Mucosa of rectum (tissue), 2 donors: ENCODE measurements around the gene TTC33.

ENCODE experiments used
- H3K27ac ChIP-seq, 2 donors: one replicate each; pipeline ENCODE4 v1.7.0; 2013; ENCODE audit warnings: inconsistent platforms in 2 of 2, low read depth in 2 of 2, low read length in 2 of 2
- H3K27me3 ChIP-seq, 2 donors: one replicate each; pipeline ENCODE4 v1.7.0; 2013; ENCODE audit warnings: low read length in 2 of 2; ENCODE audit not compliant: control insufficient read depth in 2 of 2, insufficient read depth in 2 of 2
- H3K36me3 ChIP-seq, 2 donors: one replicate each; pipeline ENCODE4 v1.7.0; 2013; ENCODE audit warnings: low read length in 2 of 2; ENCODE audit not compliant: control insufficient read depth in 2 of 2, insufficient read depth in 2 of 2
- H3K4me1 ChIP-seq, 2 donors: one replicate each; pipeline ENCODE4 v1.7.0; 2013; ENCODE audit warnings: low read length in 2 of 2, mild to moderate bottlenecking in 1 of 2; ENCODE audit not compliant: control insufficient read depth in 2 of 2, insufficient read depth in 2 of 2
- H3K4me3 ChIP-seq, 2 donors: one replicate each; pipeline ENCODE4 v1.7.0; 2013; ENCODE audit warnings: low read length in 2 of 2
- H3K9ac ChIP-seq, 2 donors: one replicate each; pipeline ENCODE4 v1.7.0; 2013; ENCODE audit warnings: low read length in 2 of 2, low read depth in 1 of 2, mild to moderate bottlenecking in 1 of 2
- H3K9me3 ChIP-seq, 2 donors: one replicate each; pipeline ENCODE4 v1.7.0; 2013; ENCODE audit warnings: low read length in 2 of 2; ENCODE audit not compliant: control insufficient read depth in 2 of 2
- donor health status: healthy.
- donor health status: Normal muscosa, but diverticular disease.

The TTC33 gene

GRCh38 chr5:40694433-40694832, 61.3 kb downstream of the TTC33 start:
- H3K27ac ChIP-seq, result no peak overlapping the region
- H3K36me3 ChIP-seq, result peaks cover 24 to 32% of the 10 kb centered on the region in 2 donors
- H3K27me3 ChIP-seq, result no peaks in the 10 kb centered on the region
- no peak overlapping the region for H3K4me3 ChIP-seq
- H3K9me3 ChIP-seq, result no peaks in the 10 kb centered on the region
- H3K9ac ChIP-seq, result no peak overlapping the region
- H3K4me1 ChIP-seq, result peaks cover 2 to 4% of the 10 kb centered on the region in 2 donors

GRCh38 chr5:40691894-40692293, 63.9 kb downstream of the TTC33 start:
- peaks cover 24 to 32% of the 10 kb centered on the region in 2 donors for H3K36me3 ChIP-seq

GRCh38 chr5:40690267-40690666, 65.5 kb downstream of the TTC33 start:
- H3K27ac ChIP-seq, result no peak overlapping the region
- H3K27me3 ChIP-seq, result no peaks in the 10 kb centered on the region
- H3K9me3 ChIP-seq, result no peaks in the 10 kb centered on the region
- H3K4me3 ChIP-seq, result no peak overlapping the region
- no peak overlapping the region for H3K9ac ChIP-seq
- peaks cover 15 to 16% of the 10 kb centered on the region in 2 donors for H3K4me1 ChIP-seq
- H3K36me3 ChIP-seq, result peaks cover 29% of the 10 kb centered on the region in 2 donors

More at GRCh38 chr5:40691894-40692293, 63.9 kb downstream of the TTC33 start:
- no peak overlapping the region for H3K4me3 ChIP-seq
- no peak overlapping the region for H3K27ac ChIP-seq
- no peaks in the 10 kb centered on the region for H3K9me3 ChIP-seq
- no peaks in the 10 kb centered on the region for H3K27me3 ChIP-seq
- no peak overlapping the region for H3K9ac ChIP-seq
- peaks cover 10 to 15% of the 10 kb centered on the region in 2 donors for H3K4me1 ChIP-seq

GRCh38 chr5:40689438-40689837, 66.3 kb downstream of the TTC33 start:
- Histone ChIP-seq H3K9me3 (no peaks in the 10 kb centered on the region), H3K4me1 (peaks cover 18 to 24% of the 10 kb centered on the region in 2 donors), H3K4me3 (peak overlapping the region in 1 of 2 donors; percentile 7), H3K27ac (no peak overlapping the region), H3K36me3 (peaks cover 27 to 29% of the 10 kb centered on the region in 2 donors), H3K27me3 (no peaks in the 10 kb centered on the region), H3K9ac (no peak overlapping the region)

- Histone ChIP-seq H3K9me3 (no peaks in the 10 kb centered on the region), H3K4me1 (peaks cover 18 to 24% of the 10 kb centered on the region in 2 donors), H3K27ac (no peak overlapping the region), H3K36me3 (peaks cover 24 to 27% of the 10 kb centered on the region in 2 donors), H3K27me3 (no peaks in the 10 kb centered on the region), H3K9ac (no peak overlapping the region), H3K4me3 (no peak overlapping the region)
Measured at GRCh38 chr5:40688996-40689395, 66.8 kb downstream of the TTC33 start.

GRCh38 chr5:40688127-40688761, 67.5 kb downstream of the TTC33 start:
- Histone ChIP-seq H3K9ac (peak overlapping the region in 1 of 2 donors; percentile 9), H3K27me3 (no peaks in the 10 kb centered on the region), H3K27ac (peak overlapping the region in 1 of 2 donors; percentile 26), H3K4me3 (peak overlapping the region in 1 of 2 donors; percentile 35), H3K4me1 (peaks cover 18 to 24% of the 10 kb centered on the region in 2 donors), H3K36me3 (peaks cover 21 to 23% of the 10 kb centered on the region in 2 donors), H3K9me3 (no peaks in the 10 kb centered on the region)

- Histone ChIP-seq H3K9me3 (no peaks in the 10 kb centered on the region), H3K4me1 (peaks cover 18 to 24% of the 10 kb centered on the region in 2 donors), H3K27me3 (no peaks in the 10 kb centered on the region), H3K4me3 (peak overlapping the region in 1 of 2 donors; percentile 35), H3K27ac (no peak overlapping the region), H3K36me3 (peaks cover 15 to 16% of the 10 kb centered on the region in 2 donors), H3K9ac (no peak overlapping the region)
Measured at GRCh38 chr5:40687321-40687720, 68.4 kb downstream of the TTC33 start.

- Histone ChIP-seq H3K4me3 (peak overlapping the region; percentile 87 to 98), H3K36me3 (peaks cover 11 to 13% of the 10 kb centered on the region in 2 donors), H3K4me1 (peaks cover 18 to 24% of the 10 kb centered on the region in 2 donors), H3K27me3 (no peaks in the 10 kb centered on the region), H3K9me3 (no peaks in the 10 kb centered on the region), H3K9ac (peak overlapping the region in 1 of 2 donors; percentile 67), H3K27ac (peak overlapping the region in 1 of 2 donors; percentile 18)
Measured at GRCh38 chr5:40685976-40686486, 69.7 kb downstream of the TTC33 start.

- Histone ChIP-seq H3K36me3 (peaks cover 8 to 16% of the 10 kb centered on the region in 2 donors), H3K27me3 (no peaks in the 10 kb centered on the region), H3K4me3 (peak overlapping the region; percentile 87 to 98), H3K4me1 (peaks cover 18 to 27% of the 10 kb centered on the region in 2 donors), H3K9ac (peak overlapping the region; percentile 67 to 68), H3K27ac (peak overlapping the region in 1 of 2 donors; percentile 45), H3K9me3 (no peaks in the 10 kb centered on the region)
Measured at GRCh38 chr5:40685193-40685592, 70.6 kb downstream of the TTC33 start.

GRCh38 chr5:40683305-40683704, 72.5 kb downstream of the TTC33 start:
- peak overlapping the region; percentile 87 to 98 for H3K4me3 ChIP-seq
- no peaks in the 10 kb centered on the region for H3K9me3 ChIP-seq
- H3K27me3 ChIP-seq, result no peaks in the 10 kb centered on the region
- peaks cover 5 to 20% of the 10 kb centered on the region in 2 donors for H3K4me1 ChIP-seq
- peaks cover 8 to 16% of the 10 kb centered on the region in 2 donors for H3K36me3 ChIP-seq
- peak overlapping the region; percentile 94 to 99 for H3K27ac ChIP-seq
- peak overlapping the region; percentile 96 to 99 for H3K9ac ChIP-seq
